GM21423 (cell line): ENCODE measurements around the gene DNAJC25.
"Not testable (repeated sequence)": the region's sequence is repeated elsewhere in the genome, so short reads cannot be mapped to it uniquely, and the experiment has no call there.

Source experiments
- ATAC-seq: cut with Tn5 transposase; IDR thresholded peaks from one replicate; pipeline ENCODE4 v1.9.1; 2021; ENCODE audit warnings: mild to moderate bottlenecking, moderate library complexity; ENCODE audit not compliant: unreplicated experiment

Gene DNAJC25

GRCh38 chr9:111663301-111663823 is 32.2 kb downstream of the DNAJC25 start:
- no peak for ATAC-seq

DNA sequence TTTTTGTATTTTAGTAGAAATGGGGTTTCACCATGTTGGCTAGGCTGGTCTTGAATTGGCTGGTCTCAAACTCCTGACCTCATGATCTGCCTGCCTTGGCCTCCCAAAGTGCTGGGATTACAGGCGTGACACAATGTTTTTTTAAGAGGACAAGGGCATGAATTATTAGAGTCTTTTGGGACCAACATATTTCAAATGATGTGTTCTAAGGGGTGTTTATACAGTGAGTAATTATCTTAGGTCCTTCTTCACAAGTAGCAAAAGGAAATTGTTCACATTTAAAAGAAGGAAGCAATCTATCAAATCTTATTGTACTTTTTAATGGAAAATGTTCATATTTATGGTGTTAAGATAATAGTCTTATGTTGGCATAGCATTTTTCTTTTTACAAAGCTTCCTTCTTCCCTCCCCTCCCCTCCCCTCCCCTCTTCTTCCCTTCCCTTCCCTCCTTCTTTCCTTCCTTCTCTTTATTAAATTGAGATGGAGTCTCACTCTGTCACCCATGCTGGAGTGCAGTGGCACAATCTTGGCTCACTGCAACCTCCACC is 37.0 kb downstream of the DNAJC25 start:
- no peak for ATAC-seq

DNA sequence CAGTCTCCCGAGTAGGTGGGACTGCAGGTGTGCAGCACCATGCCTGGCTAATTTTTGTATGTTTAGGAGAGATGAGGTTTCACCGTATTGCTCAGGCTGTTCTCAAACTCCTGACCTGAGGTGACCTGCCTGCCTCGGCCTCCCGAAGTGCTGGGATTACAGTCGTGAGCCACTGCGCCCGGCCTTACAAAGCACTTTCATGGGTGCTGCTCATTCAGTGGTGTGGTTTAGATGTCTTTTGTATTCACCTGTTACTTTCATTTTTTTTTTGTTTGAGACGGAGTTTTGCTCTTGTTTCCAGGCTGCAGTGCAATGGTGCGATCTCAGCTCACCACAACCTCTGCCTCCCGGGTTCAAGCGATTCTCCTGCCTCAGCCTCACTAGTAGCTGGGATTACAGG is 37.5 kb downstream of the DNAJC25 start:
- ATAC-seq: not testable (repeated sequence)

DNA sequence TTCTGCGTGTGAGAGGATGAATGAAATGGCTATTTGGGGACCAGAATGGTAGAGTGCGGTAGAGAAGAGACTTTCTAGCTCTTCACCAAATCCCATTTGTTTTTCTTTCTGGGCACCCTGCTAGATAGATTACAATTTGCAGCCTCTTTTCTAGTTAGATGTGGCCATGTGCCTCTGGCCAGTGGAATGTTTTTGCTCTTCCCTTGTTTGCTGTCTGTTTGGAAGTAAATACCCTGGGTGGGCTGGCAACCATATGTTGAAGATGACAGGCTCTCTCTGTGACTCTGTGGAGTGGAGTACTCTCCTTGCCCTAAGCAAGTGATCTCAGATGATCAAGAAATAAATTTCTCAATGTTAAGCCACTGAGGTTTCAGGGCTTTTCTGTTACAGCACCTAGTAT is 43.2 kb downstream of the DNAJC25 start:
- no peak for ATAC-seq

GRCh38 chr9:111676116-111676515 is 45.0 kb downstream of the DNAJC25 start:
- ATAC-seq: no peak

DNA sequence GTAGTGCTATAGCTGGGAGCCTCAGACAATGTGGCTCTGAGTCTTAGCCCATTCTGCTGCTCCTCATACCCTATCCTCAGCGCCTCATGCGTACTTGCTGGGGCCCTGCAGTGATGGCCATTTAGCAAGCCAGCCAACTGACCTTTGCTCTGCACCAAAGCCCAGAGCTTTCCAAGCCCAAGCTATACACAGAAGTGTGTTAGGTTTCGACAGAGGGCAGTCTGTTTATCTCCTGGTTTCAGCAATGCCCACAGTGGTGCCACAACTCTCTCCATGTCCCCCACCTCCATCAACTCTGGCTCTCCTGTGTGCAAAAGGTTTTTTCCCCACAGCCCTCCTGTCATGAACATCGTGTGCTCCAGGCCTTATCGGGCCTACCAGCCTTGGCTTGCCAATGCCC is 47.2 kb downstream of the DNAJC25 start:
- no peak for ATAC-seq

- no peak for ATAC-seq
Measured at GRCh38 chr9:111679199-111679598, 48.1 kb downstream of the DNAJC25 start.

GRCh38 chr9:111683392-111683791 is 52.3 kb downstream of the DNAJC25 start:
- ATAC-seq: no peak

- ATAC-seq: no peak
Measured at GRCh38 chr9:111691672-111692329, 60.7 kb downstream of the DNAJC25 start.

DNA sequence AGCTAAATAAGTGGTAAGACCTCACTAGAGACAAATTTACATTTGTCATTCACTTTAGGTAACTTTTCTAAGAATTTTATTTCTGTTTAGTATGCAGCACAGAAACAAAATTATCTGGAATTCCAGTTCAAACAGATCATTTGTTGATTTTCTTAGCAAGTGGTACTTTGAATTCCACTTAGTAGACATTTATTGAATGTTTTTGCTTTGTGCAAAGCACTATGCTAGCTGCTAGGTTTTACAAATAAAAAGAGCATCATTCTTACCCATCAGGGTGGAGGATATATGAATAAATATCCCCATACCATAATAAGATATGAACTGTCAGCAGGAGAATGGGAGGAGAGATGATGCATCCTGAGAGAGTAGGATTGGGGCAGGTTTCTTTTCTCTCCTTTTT is 65.7 kb downstream of the DNAJC25 start:
- ATAC-seq: no peak

DNA sequence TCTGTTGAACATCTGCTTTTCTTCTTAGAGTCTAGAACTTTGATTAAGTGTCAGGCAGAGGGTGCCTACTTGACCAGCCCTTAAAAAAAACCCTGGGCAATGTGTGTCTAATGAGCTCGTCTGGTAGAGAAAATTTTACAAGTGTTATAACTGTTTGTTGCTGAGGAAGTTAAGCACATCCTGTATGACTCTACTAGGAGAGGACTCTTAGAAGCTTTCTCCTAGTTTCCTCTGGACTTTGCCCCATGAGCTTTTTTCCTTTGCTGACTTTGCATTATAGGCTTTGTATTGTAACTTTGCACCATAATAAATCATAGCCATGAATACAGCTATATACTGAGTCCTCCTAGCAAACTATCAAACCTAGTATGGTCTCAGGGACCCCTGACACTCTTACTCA is 69.6 kb downstream of the DNAJC25 start:
- ATAC-seq: no peak
